HepG2 (cell line): Measurements from ENCODE around the gene SPATS2. TPM values are rescaled to one million over a fixed set of nuclear protein-coding genes. Genes with fewer than 3 reads are reported as not detected.

Experiments used
- CHCHD3 ChIP-seq: sonication (generic); formaldehyde crosslinking; IDR thresholded peaks from 2 replicates; pipeline ENCODE4 v1.8.0; 2022; ENCODE audit warnings: mild to moderate bottlenecking, missing genetic modification reagents, moderate library complexity
- PRPF4 ChIP-seq: fragments of 200-400 bp; formaldehyde crosslinking; IDR thresholded peaks from 2 replicates; pipeline ENCODE4 v1.6.1; 2016; ENCODE audit warnings: low read length, low read depth; ENCODE audit not compliant: poor library complexity, severe bottlenecking
- RCOR2 ChIP-seq: IDR thresholded peaks from 2 replicates; pipeline ENCODE4 v1.6.1; 2016; ENCODE audit warnings: missing biosample characterization, missing genetic modification reagents
- YEATS2 ChIP-seq: sonication (generic); formaldehyde crosslinking; IDR thresholded peaks from 2 replicates; pipeline ENCODE4 v1.4.0; 2020; ENCODE audit warnings: missing genetic modification reagents, borderline replicate concordance
- ZNF33B ChIP-seq: sonication (generic); formaldehyde crosslinking; IDR thresholded peaks from 2 replicates; pipeline ENCODE4 v1.5.1; 2020; ENCODE audit warnings: mild to moderate bottlenecking, missing genetic modification reagents
- ZNF34 ChIP-seq: sonication (generic); formaldehyde crosslinking; IDR thresholded peaks from 2 replicates; pipeline ENCODE4 v1.4.0; 2020; ENCODE audit warnings: mild to moderate bottlenecking, missing genetic modification reagents, borderline replicate concordance
- ZNF646 ChIP-seq: sonication (generic); formaldehyde crosslinking; IDR thresholded peaks from 2 replicates; pipeline ENCODE4 v1.9.0; 2021; ENCODE audit warnings: mild to moderate bottlenecking, missing genetic modification reagents
- polyA plus RNA-seq, 8 experiments: library from polyadenylated mRNA; depleted of rRNA in 3 of 8; stranded (reverse) in 7 of 8; unstranded in 1 of 8; fragments of >200 nt; fragmentation: Illumina TruSeq in 4 of 8; extraction: Trizol in 4 of 8; gene quantifications; 2 replicates each; pipeline versions ENCODE4 v1.2.1 to v1.2.3, GENCODE V29; 2011 to 2016; ENCODE audit warnings: low read depth in 4 of 8, missing spikeins in 1 of 8, mixed read lengths in 1 of 8; ENCODE audit not compliant: insufficient read depth in 1 of 8
- total RNA-seq, 5 experiments: library from RNA; depleted of rRNA; stranded (reverse); fragments of >200 nt; fragmentation: Illumina TruSeq; extraction: Trizol; gene quantifications; 2 replicates each; pipeline ENCODE4 v1.2.3, GENCODE V29; 2016; ENCODE audit warnings: low read depth in 1 of 5
- TF ChIP-seq, protein P1 (sequence below): sonication (generic); formaldehyde crosslinking; IDR thresholded peaks from 2 replicates; pipeline ENCODE4 v1.8.1; 2023; ENCODE audit warnings: mild to moderate bottlenecking, inconsistent platforms, moderate library complexity, missing genetic modification reagents, borderline replicate concordance
- TF ChIP-seq, protein P2 (sequence below): sonication (generic); formaldehyde crosslinking; IDR thresholded peaks from 2 replicates; pipeline ENCODE4 v1.5.0; 2020; ENCODE audit warnings: missing genetic modification reagents

SPATS2 gene
- total and polyA plus RNA-seq, 2 of the 13 experiments (the other 11 are each of a cell fraction or from before 2014, with no cell fraction given) = 19.3 to 28.1 TPM

- no peak for TF ChIP-seq YEATS2 (CRISPR knock-in tag)
- TF ChIP-seq, protein P1, sequence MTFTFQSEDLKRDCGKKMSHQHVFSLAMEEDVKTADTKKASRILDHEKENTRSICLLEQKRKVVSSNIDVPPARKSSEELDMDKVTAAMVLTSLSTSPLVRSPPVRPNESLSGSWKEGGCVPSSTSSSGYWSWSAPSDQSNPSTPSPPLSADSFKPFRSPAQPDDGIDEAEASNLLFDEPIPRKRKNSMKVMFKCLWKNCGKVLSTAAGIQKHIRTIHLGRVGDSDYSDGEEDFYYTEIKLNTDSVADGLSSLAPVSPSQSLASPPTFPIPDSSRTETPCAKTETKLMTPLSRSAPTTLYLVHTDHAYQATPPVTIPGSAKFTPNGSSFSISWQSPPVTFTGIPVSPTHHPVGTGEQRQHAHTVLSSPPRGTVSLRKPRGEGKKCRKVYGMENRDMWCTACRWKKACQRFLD (CRISPR knock-in tag) = no peak
- TF ChIP-seq CHCHD3 = 0 out of 2 replicates have a peak, but pooled peaks have one; percentile 38
- no peak for TF ChIP-seq ZNF34 (CRISPR knock-in tag)
- no peak for TF ChIP-seq ZNF33B (CRISPR knock-in tag)
- TF ChIP-seq RCOR2 (CRISPR knock-in tag) = no peak
- no peak for TF ChIP-seq PRPF4
- TF ChIP-seq, protein P2, sequence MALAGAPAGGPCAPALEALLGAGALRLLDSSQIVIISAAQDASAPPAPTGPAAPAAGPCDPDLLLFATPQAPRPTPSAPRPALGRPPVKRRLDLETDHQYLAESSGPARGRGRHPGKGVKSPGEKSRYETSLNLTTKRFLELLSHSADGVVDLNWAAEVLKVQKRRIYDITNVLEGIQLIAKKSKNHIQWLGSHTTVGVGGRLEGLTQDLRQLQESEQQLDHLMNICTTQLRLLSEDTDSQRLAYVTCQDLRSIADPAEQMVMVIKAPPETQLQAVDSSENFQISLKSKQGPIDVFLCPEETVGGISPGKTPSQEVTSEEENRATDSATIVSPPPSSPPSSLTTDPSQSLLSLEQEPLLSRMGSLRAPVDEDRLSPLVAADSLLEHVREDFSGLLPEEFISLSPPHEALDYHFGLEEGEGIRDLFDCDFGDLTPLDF (CRISPR knock-in tag) = no peak
- TF ChIP-seq ZNF646 (CRISPR knock-in tag) = no peak
Observed at GRCh38 chr12:49346659-49347310, 20.5 kb upstream of the SPATS2 start, which contains the start of gene DNAJC22 (continued).
